ENCODE measurements around the gene SPATS2L. TPM values are rescaled to one million over a fixed set of nuclear protein-coding genes. Genes with fewer than 3 reads are reported as not detected.

SPATS2L gene
- total RNA-seq, 4 donors from 2014 or later: 33.4 to 236 (median 159) TPM

DNA sequence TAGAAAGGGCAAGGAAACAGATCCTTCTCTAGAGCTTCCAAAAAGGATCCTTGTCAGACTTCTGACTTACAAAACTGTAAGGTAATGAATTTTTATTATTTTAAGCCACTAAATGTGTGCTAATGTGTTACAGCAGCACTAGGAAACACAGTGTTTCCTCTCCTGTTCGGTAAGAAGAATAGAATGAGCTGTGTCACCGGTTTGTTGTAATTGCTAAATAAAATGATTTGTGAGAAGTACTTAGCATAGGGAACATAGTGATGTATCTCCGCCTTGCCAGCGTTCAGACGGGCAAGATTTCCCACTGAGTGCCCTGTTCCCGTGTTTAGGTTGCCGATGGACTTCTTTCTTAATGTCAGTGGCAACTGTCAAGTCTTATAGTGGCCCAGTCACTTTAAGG lies 57.6 kb downstream of the SPATS2L start:
- peaks cover 0 to 13% (median 4%) of the 10 kb centered on the region in 4 donors for H3K4me1 ChIP-seq
- intact Hi-C loops (cut with DNase I; ENCODE audit: low total_unique reads) (no loop called here), in situ Hi-C loops (cut with MboI; ENCODE audit: low pct_ligation_motif_present in 1 of 4, low pct_unique_long_range_greater_than_20kb in 1 of 4, low sequenced_read_pairs in 3 of 4) (no loop called here)
- 71 to 78% methylated on average over 7 of the region's 7 CpGs for WGBS, 2 donors (ENCODE audit: low coverage in 1 of 2)
- TF ChIP-seq CTCF (IDR thresholded peaks at IDR 0.05): no peak
- peak in 2 of 3 donors; percentile 37 to 61 for TF ChIP-seq POLR2AphosphoS5 (IDR thresholded peaks at IDR 0.05)
- no peak for TF ChIP-seq EP300 (IDR thresholded peaks at IDR 0.05; ENCODE audit: low read depth)
- no peak for TF ChIP-seq POLR2A (IDR thresholded peaks at IDR 0.05)
- peak overlapping the region; percentile 21 to 64 (median 42) for H3K27ac ChIP-seq
- no peaks in the 10 kb centered on the region for H3K9me3 ChIP-seq
- DNase-seq: no peak
- H3K4me3 ChIP-seq: no peak overlapping the region
- H3K36me3 ChIP-seq: no peaks in the 10 kb centered on the region
- no peaks in the 10 kb centered on the region for H3K27me3 ChIP-seq

DNA sequence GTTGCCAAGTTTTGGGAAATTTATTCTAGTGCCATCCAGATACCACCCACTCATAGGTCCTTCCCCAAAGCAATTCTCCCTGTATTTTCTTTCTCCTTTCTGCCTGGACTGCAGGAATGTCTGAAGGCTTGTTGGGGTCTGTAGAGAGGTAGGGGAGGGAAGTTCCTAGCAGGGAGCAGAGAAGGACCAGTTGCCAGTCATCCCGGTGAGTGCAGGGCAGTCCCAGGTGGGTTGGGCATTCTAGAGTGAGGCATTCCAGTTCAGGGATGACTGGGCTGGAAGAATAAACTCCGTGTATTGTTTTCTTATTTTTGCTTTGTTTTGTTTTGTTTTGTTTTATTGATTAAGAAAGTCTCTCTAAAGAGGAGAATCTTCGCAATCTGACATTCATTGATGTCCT lies 58.1 kb downstream of the SPATS2L start:
- no peak overlapping the region for H3K4me3 ChIP-seq
- intact Hi-C loops (cut with DNase I; ENCODE audit: low total_unique reads) (no loop called here), in situ Hi-C loops (cut with MboI; ENCODE audit: low pct_ligation_motif_present in 1 of 4, low pct_unique_long_range_greater_than_20kb in 1 of 4, low sequenced_read_pairs in 3 of 4) (no loop called here)
- H3K27ac ChIP-seq: peak overlapping the region; percentile 4 to 64 (median 42)
- no peaks in the 10 kb centered on the region for H3K9me3 ChIP-seq
- WGBS, 2 donors (ENCODE audit: low coverage in 1 of 2): 79 to 100% methylated on average over 1 to 3 of the region's 3 CpGs
- DNase-seq: no peak
- TF ChIP-seq POLR2A (IDR thresholded peaks at IDR 0.05) (no peak), POLR2AphosphoS5 (IDR thresholded peaks at IDR 0.05) (no peak), CTCF (IDR thresholded peaks at IDR 0.05) (no peak), EP300 (IDR thresholded peaks at IDR 0.05; ENCODE audit: low read depth) (no peak)
- no peaks in the 10 kb centered on the region for H3K27me3 ChIP-seq
- H3K4me1 ChIP-seq: peaks cover 0 to 13% (median 4%) of the 10 kb centered on the region in 4 donors
- no peaks in the 10 kb centered on the region for H3K36me3 ChIP-seq

DNA sequence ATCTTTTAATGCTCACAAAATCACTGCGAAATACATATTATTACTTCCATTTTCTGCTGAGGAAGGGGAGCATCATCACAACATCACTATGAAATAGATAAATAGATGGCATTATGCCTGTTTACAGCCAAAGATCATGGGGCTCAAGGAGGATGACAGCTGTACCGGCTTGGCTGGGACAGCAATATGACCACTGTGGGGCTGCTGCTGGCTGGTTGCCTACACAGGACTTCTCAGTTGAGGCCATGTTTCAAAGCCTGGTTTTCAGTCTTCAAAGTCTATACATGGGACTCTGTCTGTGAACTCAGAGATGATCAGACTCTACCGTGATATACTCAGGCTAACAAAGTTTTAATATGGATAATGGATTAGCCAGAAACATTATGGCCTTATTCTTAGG lies 58.7 kb downstream of the SPATS2L start:
- TF ChIP-seq POLR2AphosphoS5 (IDR thresholded peaks at IDR 0.05) (no peak), CTCF (IDR thresholded peaks at IDR 0.05) (no peak), POLR2A (IDR thresholded peaks at IDR 0.05) (no peak), EP300 (IDR thresholded peaks at IDR 0.05; ENCODE audit: low read depth) (no peak)
- Histone ChIP-seq H3K27ac (peak overlapping the region in 2 of 4 donors; percentile 56 to 64), H3K4me3 (no peak overlapping the region), H3K36me3 (no peaks in the 10 kb centered on the region), H3K27me3 (no peaks in the 10 kb centered on the region), H3K4me1 (peaks cover 0 to 13% (median 4%) of the 10 kb centered on the region in 4 donors), H3K9me3 (no peaks in the 10 kb centered on the region)
- WGBS, 2 donors (ENCODE audit: low coverage in 1 of 2): 82 to 100% methylated on average over 1 to 3 of the region's 3 CpGs
- no peak for DNase-seq
- intact Hi-C loops (cut with DNase I; ENCODE audit: low total_unique reads) (no loop called here), in situ Hi-C loops (cut with MboI; ENCODE audit: low pct_ligation_motif_present in 1 of 4, low pct_unique_long_range_greater_than_20kb in 1 of 4, low sequenced_read_pairs in 3 of 4) (no loop called here)

DNA sequence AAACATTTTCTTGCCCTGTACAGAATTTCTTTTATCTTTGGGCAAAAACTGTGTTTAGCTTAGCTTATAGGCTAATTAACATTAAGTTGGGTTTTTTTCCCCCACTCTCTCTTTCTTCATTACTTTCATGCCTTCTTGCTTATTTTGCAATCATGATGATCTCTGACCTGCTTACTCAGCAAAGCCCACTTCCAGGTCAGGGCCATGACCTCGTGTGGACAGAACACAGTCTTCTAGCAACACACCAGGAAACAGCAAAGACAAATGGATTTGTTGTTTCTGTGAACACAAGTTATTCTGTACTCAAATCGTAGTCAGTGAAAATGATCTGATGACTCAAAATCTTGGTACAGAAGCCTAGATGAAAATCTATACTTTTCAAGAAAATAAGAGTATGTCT lies 60.7 kb downstream of the SPATS2L start:
- H3K27me3 ChIP-seq: no peaks in the 10 kb centered on the region
- 42 to 45% methylated on average over 2 of the region's 2 CpGs for WGBS, 2 donors (ENCODE audit: low coverage in 1 of 2)
- no peak overlapping the region for H3K4me3 ChIP-seq
- no peak for TF ChIP-seq EP300 (IDR thresholded peaks at IDR 0.05; ENCODE audit: low read depth)
- TF ChIP-seq CTCF (IDR thresholded peaks at IDR 0.05): no peak
- no peak for TF ChIP-seq POLR2A (IDR thresholded peaks at IDR 0.05)
- no peak for TF ChIP-seq POLR2AphosphoS5 (IDR thresholded peaks at IDR 0.05)
- in situ Hi-C loops (cut with MboI; ENCODE audit: low pct_ligation_motif_present in 1 of 4, low pct_unique_long_range_greater_than_20kb in 1 of 4, low sequenced_read_pairs in 3 of 4) (no loop called here), intact Hi-C loops (cut with DNase I; ENCODE audit: low total_unique reads) (no loop called here)
- peaks cover 0 to 13% (median 4%) of the 10 kb centered on the region in 4 donors for H3K4me1 ChIP-seq
- H3K27ac ChIP-seq: no peak overlapping the region
- no peaks in the 10 kb centered on the region for H3K36me3 ChIP-seq
- no peaks in the 10 kb centered on the region for H3K9me3 ChIP-seq
- no peak for DNase-seq
